Spleen (tissue), 11 donors: Measurements from ENCODE around the gene SASH1. TPM values are rescaled to one million over a fixed set of nuclear protein-coding genes. Genes with fewer than 3 reads are reported as not detected.

Source experiments
- DNase-seq: peaks from one replicate; pipeline ENCODE4 v3.0.0-alpha.2; 2020
- H3K27ac ChIP-seq, 8 donors: fragments of 200-600 bp; sonication (generic) in 7 of 8; 1 replicate in 4 of 8; 2 replicates in 4 of 8; pipeline versions ENCODE4 v1.5.0 to v1.8.0; 2016 to 2021; ENCODE audit warnings: inconsistent platforms in 4 of 8, mild to moderate bottlenecking in 4 of 8, moderate library complexity in 1 of 8
- H3K27me3 ChIP-seq, 7 donors: fragments of 200-600 bp; sonication (generic) in 6 of 7; replicated peaks in 1 of 7; 1 replicate in 4 of 7; 2 replicates in 3 of 7; pipeline versions ENCODE4 v1.5.0 to v1.8.0; 2016 to 2021; ENCODE audit warnings: inconsistent platforms in 3 of 7, mild to moderate bottlenecking in 1 of 7
- H3K36me3 ChIP-seq, 6 donors: fragments of 200-600 bp; sonication (generic) in 5 of 6; 1 replicate in 4 of 6; 2 replicates in 2 of 6; pipeline versions ENCODE4 v1.5.0 to v1.8.0; 2016 to 2021; ENCODE audit warnings: inconsistent platforms in 2 of 6
- H3K4me1 ChIP-seq, 6 donors: fragments of 200-600 bp; sonication (generic) in 5 of 6; 1 replicate in 3 of 6; 2 replicates in 3 of 6; pipeline versions ENCODE4 v1.5.0 to v1.8.0; 2016 to 2021; ENCODE audit warnings: inconsistent platforms in 3 of 6
- H3K4me3 ChIP-seq, 8 donors: fragments of 200-600 bp; sonication (generic) in 7 of 8; 1 replicate in 4 of 8; 2 replicates in 4 of 8; pipeline versions ENCODE4 v1.5.0 to v1.8.0; 2016 to 2021; ENCODE audit warnings: inconsistent platforms in 4 of 8, mild to moderate bottlenecking in 4 of 8, moderate library complexity in 2 of 8
- H3K9me3 ChIP-seq, 8 donors: fragments of 200-600 bp; sonication (generic) in 7 of 8; 1 replicate in 4 of 8; 2 replicates in 4 of 8; pipeline versions ENCODE4 v1.5.0 to v1.8.0; 2016 to 2021; ENCODE audit warnings: inconsistent platforms in 4 of 8
- CTCF ChIP-seq, 11 experiments: fragments of 200-600 bp in 7 of 11; fragments of 450-650 bp in 4 of 11; sonication (generic) in 4 of 11; IDR thresholded peaks in 8 of 11; conservative IDR thresholded peaks in 3 of 11; 1 replicate in 7 of 11; 2 replicates in 4 of 11; pipeline versions ENCODE4 v1.4.0 to v1.8.0; 2016 to 2021; ENCODE audit warnings: antibody characterized with exemption in 11 of 11, inconsistent platforms in 4 of 11, mild to moderate bottlenecking in 1 of 11
- POLR2A ChIP-seq, 3 donors: fragments of 450-650 bp; IDR thresholded peaks; one replicate each; pipeline ENCODE4 v1.5.1; 2017; ENCODE audit warnings: antibody characterized with exemption in 3 of 3, mild to moderate bottlenecking in 1 of 3
- POLR2AphosphoS5 ChIP-seq, 3 donors: sonication (generic); formaldehyde crosslinking; IDR thresholded peaks; one replicate each; pipeline ENCODE4 v1.5.1; 2017; ENCODE audit warnings: antibody characterized with exemption in 3 of 3
- WGBS, 5 donors: extraction: QIAGEN DNeasy Blood & Tissue Kit in 3 of 5; methylation state at CpG; one replicate each; pipeline versions ENCODE4 v1.1.5 to v1.1.7; 2013 to 2018; 5-methylcytosine and 5-hydroxymethylcytosine counted together
- intact Hi-C: fragments of 100-400 bp; cut with DNase I; formaldehyde crosslinking; loops from one replicate; pipeline ENCODE4 v1.15.0; 2023; ENCODE audit warnings: low total_unique reads
- polyA plus RNA-seq, 3 donors: library from polyadenylated mRNA; stranded (reverse); fragments of 200-250 nt; gene quantifications; one replicate each; pipeline ENCODE4 v1.2.1, GENCODE V29; 2013
- total RNA-seq, 7 donors: library from RNA; depleted of rRNA in 3 of 7; stranded (reverse); fragments of >200 nt in 3 of 7; fragmentation: NEBNext Ultra II Directional in 4 of 7; extraction: Animal tissue kit (Norgen Biotek cat#: 25700) in 4 of 7; gene quantifications; one replicate each; pipeline versions ENCODE4 v1.1.0 to v1.2.1, GENCODE V29; 2016 to 2021
- donor health status: healthy with polysubstance abuse.
- donor health status: DM: no; HTN: no; CAD: no; lungs with moderate emphysema.
- donor health status: DM: no; HTN: no; CAD: no.
- donor health status: Bipolar disorder and iron deficiency.
- donor health status: healthy.
- donor health status: DM: no; HTN: no; CAD: no.
- donor health status: DM: yes; HTN: yes; CAD: no.

The SASH1 gene
- total and polyA plus RNA-seq, 10 donors: 3.9 to 103 (median 57.9) TPM

GRCh38 chr6:148417045-148417444 lies 74.4 kb downstream of the SASH1 start:
- no peaks in the 10 kb centered on the region for H3K36me3 ChIP-seq
- no peak overlapping the region for H3K4me3 ChIP-seq
- H3K27ac ChIP-seq: no peak overlapping the region
- peaks cover 0 to 17% (median 2%) of the 10 kb centered on the region in 6 donors for H3K4me1 ChIP-seq
- TF ChIP-seq POLR2AphosphoS5 (IDR thresholded peaks at IDR 0.05) (no peak), CTCF (IDR thresholded peaks at IDR 0.05 in 8 of 11, conservative IDR thresholded peaks at IDR 0.05 in 3 of 11) (no peak)
- DNase-seq: no peak
- no peaks in the 10 kb centered on the region for H3K27me3 ChIP-seq
- WGBS, 5 donors: 87 to 92% (median 89%) methylated on average over 8 of the region's 8 CpGs
- no peaks in the 10 kb centered on the region for H3K9me3 ChIP-seq
- intact Hi-C loops: no loop called here

- no peak overlapping the region for H3K4me3 ChIP-seq
- intact Hi-C loops: no loop called here
- DNase-seq: no peak
- H3K4me1 ChIP-seq: peaks cover 0 to 18% (median 6%) of the 10 kb centered on the region in 6 donors
- TF ChIP-seq CTCF (IDR thresholded peaks at IDR 0.05 in 8 of 11, conservative IDR thresholded peaks at IDR 0.05 in 3 of 11) (no peak), POLR2AphosphoS5 (IDR thresholded peaks at IDR 0.05) (peak in 1 of 3 donors; percentile 79)
- H3K27me3 ChIP-seq: no peaks in the 10 kb centered on the region
- H3K9me3 ChIP-seq: no peaks in the 10 kb centered on the region
- H3K36me3 ChIP-seq: no peaks in the 10 kb centered on the region
- 34 to 57% (median 43%) methylated on average over 5 of the region's 5 CpGs for WGBS, 5 donors
- H3K27ac ChIP-seq: peak overlapping the region in 1 of 8 donors; percentile 12
Measured at GRCh38 chr6:148419430-148419829, 76.8 kb downstream of the SASH1 start.

- Histone ChIP-seq H3K9me3 (no peaks in the 10 kb centered on the region), H3K27me3 (no peaks in the 10 kb centered on the region), H3K27ac (no peak overlapping the region), H3K4me3 (no peak overlapping the region), H3K36me3 (no peaks in the 10 kb centered on the region), H3K4me1 (peaks cover 0 to 16% (median 2%) of the 10 kb centered on the region in 6 donors)
- no peak for DNase-seq
- 89 to 94% (median 93%) methylated on average over 4 of the region's 4 CpGs for WGBS, 5 donors
- no peak for TF ChIP-seq POLR2A (IDR thresholded peaks at IDR 0.05)
- TF ChIP-seq POLR2AphosphoS5 (IDR thresholded peaks at IDR 0.05): no peak
- no peak for TF ChIP-seq CTCF (IDR thresholded peaks at IDR 0.05 in 8 of 11, conservative IDR thresholded peaks at IDR 0.05 in 3 of 11)
- intact Hi-C loops: no loop called here
Measured at GRCh38 chr6:148422085-148422484, 79.4 kb downstream of the SASH1 start.

GRCh38 chr6:148423133-148423532 lies 80.5 kb downstream of the SASH1 start:
- intact Hi-C loops: no loop called here
- WGBS, 5 donors: 70 to 88% (median 81%) methylated on average over 4 of the region's 4 CpGs
- Histone ChIP-seq H3K36me3 (no peaks in the 10 kb centered on the region), H3K27me3 (no peaks in the 10 kb centered on the region), H3K4me1 (peaks cover 0 to 16% (median 2%) of the 10 kb centered on the region in 6 donors), H3K27ac (peak overlapping the region in 4 of 8 donors; percentile 16 to 61 (median 50)), H3K4me3 (no peak overlapping the region), H3K9me3 (no peaks in the 10 kb centered on the region)
- DNase-seq: no peak
- TF ChIP-seq POLR2AphosphoS5 (IDR thresholded peaks at IDR 0.05): no peak
- no peak for TF ChIP-seq POLR2A (IDR thresholded peaks at IDR 0.05)
- no peak for TF ChIP-seq CTCF (IDR thresholded peaks at IDR 0.05 in 8 of 11, conservative IDR thresholded peaks at IDR 0.05 in 3 of 11)
